GM18870 (cell line): ENCODE data around the gene PCGF1.
"Not testable (repeated sequence)": the region's sequence is repeated elsewhere in the genome, so short reads cannot be mapped to it uniquely, and the experiment has no call there.

Experiments used
- ATAC-seq: cut with Tn5 transposase; IDR thresholded peaks from one replicate; pipeline ENCODE4 v1.9.1; 2021; ENCODE audit warnings: moderate library complexity; ENCODE audit not compliant: unreplicated experiment

Gene PCGF1

DNA sequence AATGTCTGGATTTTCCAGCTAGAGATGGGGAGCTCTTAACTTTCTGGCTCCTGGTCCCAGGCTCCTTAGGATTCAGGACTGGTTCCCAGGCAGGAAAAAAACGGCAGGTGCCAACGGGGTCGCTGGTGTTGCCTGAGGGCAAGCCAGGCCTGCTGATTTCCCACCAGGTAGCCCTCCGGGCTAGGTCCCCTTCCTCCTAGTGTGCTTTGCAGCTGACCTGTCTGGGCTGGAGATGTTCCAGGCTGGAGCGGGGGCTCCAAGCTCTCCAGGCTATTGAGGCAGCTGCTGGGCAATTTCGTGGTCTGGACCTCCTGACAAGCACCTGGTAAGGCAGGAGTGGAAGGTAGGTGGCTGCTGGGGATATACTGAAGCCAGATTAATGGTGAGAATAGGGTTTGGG is 33.0 kb downstream of the PCGF1 start:
- ATAC-seq, result no peak

DNA sequence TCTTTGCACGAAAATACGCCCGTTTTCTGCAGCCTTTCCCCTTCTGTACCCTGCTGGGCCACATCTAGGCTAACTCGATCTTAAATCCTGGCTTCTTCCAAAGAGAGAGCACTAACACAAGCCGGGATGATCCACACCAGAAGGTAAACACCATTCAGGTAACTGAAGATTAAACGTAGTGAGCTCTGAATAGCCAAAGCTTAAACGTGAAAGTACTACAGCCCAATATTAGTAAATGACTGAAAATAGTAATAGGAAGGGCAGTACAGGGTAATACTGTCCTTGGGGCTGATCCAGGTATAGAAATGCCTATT is 34.6 kb downstream of the PCGF1 start:
- no peak for ATAC-seq

DNA sequence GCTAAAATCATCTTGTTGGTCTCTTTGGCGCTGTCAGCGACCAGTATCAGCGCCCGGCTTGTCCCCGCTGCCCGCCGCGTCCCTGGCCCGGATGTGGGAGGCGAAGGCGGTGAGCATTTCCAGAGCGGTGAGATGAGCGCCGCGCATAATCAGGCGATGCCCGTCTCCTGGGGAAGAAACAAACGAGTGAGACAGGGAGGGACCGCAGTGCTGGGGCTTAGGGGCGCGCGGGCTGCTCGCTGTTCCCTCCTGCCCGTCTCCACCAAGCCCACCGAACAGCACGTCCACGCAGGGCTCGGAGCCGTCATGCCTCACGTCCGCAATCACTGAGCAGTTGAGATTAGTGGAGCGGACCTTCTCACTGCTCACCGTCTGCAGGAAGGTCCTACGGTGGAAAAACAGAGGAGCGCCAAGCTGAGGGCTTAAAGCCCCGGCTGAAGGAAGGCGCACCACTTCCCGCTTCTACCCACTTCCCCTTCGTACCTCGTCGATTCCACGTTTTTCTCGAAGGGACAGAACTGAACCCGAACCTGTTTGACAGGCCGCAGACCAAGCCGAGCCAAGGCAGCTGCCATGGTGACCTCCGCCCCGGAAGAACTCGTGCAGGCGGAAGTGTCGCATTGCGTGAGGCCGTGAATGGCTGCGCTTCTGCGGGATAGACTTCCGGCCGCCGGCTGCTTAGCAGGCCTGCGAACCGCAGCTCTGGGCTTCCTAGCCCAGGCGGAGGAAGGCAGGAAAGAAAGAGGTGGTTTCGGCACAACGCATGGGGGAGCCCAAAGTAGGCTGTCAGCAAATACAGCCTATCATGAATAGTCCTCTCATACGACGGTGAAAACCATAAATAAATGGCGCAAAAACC is 35.2 kb downstream of the PCGF1 start, which contains the start of gene MRPL53:
Gene MRPL53 (minus strand): TSS at position 595 of the 859 bp plus-strand sequence. CDS start 20 bp downstream, at position 575.
- ATAC-seq, result peak; percentile 60

GRCh38 chr2:74471332-74472065 is 36.0 kb downstream of the PCGF1 start:
- no peak for ATAC-seq

DNA sequence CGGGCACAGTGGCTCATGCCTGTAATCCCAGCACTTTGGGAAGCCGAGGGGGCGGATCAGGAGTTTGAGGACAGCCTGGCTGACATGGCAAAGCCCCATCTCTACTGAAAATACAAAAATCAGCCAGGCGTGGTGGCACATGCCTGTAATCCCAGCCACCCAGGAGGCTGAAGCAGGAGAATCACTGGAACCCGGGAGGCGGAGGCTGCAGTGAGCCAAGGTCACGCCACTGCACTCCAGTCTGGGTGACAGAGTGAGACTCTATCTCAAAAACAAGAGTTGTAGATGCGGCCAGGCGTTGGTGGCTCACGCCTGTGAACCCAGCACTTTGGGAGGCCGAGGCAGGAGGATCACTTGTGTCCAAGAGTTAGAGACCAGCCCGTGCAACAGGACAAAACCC is 36.8 kb downstream of the PCGF1 start:
- not testable (repeated sequence) for ATAC-seq

- no peak for ATAC-seq
These were observed 43.1 kb downstream of the PCGF1 start for GRCh38 chr2:74464406-74464805.

DNA sequence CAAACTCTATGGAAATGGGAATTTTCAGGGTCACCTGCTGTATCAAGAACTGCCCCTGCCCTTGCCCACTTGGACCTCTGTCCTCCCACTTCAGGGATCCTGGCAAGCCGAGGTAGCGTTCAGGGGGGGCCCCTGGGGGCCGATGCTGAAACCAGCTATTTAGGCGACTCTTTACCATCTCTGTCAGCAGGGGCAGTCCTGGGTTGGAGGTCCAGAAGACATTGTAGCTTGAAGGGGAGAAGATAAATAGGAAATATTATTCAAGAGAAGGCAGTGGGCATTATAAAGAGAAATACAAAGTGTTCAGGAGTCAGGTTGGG is 44.7 kb downstream of the PCGF1 start:
- ATAC-seq, result no peak

GRCh38 chr2:74462054-74462785 is 45.3 kb downstream of the PCGF1 start:
- no peak for ATAC-seq

DNA sequence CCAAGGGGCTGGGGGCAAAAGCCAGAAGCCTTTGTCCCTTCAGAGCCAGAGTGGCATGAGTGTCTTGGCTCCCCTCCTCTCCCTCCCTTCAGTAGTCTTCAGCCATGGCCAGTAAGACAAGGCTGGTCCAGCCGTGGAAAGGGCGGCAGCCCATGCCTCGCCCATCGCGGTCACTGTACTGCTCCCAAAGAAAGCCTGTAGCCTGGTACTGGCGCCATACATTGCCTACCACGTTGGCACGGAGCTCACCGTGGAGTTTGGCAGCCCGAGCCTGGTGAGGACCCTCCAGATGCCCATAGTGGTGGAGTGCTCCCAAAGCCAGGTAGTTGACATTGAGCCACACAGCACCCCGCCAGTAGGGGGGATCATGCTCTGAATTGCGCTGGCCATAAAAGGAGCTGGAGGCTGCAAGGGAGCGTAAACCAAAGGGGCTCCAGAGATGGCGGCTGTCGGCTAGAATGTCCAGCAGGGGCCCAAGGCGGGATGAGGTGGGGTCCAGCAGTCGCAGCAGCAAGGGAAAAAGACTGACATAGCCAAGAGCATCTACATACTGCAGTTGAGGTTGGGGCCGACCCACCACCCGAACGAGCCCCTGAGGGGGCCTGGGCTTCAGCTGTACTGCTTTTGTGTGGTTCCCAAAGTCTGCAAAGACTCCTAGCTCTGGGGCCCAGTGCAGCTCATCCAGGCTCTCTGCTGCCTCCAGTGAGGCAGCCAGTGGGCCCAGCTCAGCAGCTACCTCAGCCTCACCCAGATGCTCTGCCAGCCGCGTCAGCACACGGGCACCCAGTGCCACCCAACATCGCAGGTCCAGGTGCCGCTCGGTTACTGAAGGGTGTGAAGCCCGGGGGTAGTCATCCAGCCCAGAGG is 46.1 kb downstream of the PCGF1 start:
- ATAC-seq, result no peak

DNA sequence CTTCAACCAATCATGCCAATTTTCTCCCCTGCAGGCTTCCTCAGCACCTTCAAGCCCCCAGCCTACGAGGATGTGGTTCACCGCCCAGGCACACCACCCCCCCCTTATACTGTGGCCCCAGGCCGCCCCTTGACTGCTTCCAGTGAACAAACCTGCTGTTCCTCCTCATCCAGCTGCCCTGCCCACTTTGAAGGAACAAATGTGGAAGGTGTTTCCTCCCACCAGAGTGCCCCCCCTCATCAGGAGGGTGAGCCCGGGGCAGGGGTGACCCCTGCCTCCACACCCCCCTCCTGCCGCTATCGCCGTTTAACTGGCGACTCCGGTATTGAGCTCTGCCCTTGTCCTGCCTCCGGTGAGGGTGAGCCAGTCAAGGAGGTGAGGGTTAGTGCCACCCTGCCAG is 47.3 kb downstream of the PCGF1 start:
- not testable (repeated sequence) for ATAC-seq

GRCh38 chr2:74459503-74460118 is 47.9 kb downstream of the PCGF1 start:
- ATAC-seq, result not testable (repeated sequence)

GRCh38 chr2:74458938-74459363 is 48.5 kb downstream of the PCGF1 start:
- ATAC-seq, result no peak

DNA sequence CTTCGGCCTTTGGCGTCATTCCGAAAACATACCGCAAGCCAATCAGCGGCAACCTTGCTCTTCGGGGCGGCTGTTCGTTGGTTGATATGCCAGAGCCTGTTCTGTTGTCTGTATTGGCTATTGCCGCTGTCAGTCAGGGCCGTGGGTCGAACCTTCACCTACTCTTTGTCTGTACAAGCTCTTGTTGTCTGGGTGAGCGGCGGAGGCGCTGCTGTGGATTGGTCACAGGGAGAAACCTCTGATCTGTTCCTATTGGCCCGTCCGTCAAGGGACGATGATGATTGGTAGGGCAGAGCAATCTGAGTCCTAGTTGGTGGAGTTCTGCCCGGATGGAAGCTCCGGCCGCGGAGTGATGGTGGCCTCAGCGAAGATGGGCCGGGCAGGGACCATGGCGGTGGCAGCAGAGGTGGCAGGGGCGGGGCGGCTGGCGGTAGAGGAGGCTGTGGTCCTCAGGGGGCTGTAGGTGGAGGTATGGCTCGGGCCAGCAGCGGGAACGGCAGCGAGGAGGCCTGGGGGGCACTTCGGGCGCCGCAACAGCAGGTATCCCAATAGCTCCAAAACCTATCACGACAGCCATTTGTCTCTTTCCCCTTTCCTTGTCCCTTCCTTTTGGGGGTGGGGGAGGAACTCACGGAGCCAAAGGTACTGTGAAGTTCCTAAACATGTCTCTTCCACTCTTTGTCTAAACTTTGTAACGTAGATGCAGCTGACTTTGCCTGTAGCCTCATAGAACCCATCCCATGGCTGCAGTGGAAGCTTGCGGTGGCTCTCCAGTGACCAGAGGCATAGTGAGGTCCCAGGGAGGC is 49.2 kb downstream of the PCGF1 start, which contains the start of gene WBP1:
Gene WBP1 (plus strand): TSS at position 307 of the 806 bp plus-strand sequence. CDS start 165 bp downstream, at position 472.
- ATAC-seq, result peak; percentile 89

GRCh38 chr2:74457549-74458131 is 49.9 kb downstream of the PCGF1 start:
- peak; percentile 16 for ATAC-seq

GRCh38 chr2:74457129-74457548 is 50.4 kb downstream of the PCGF1 start:
- ATAC-seq, result no peak
